GM23338 (cell line): ENCODE measurements around the gene LCLAT1. TPM values are rescaled to one million over a fixed set of nuclear protein-coding genes. Genes with fewer than 3 reads are reported as not detected.

Experiments used
- ATAC-seq: fragments of 200-7000 bp; cut with Tn5 transposase; 3 replicates; pipeline ENCODE4 v1.9.1; 2020
- DNase-seq: peaks from one replicate; pipeline ENCODE4 v3.0.0-alpha.2; 2015; ENCODE audit warnings: low spot score
- H2AFZ ChIP-seq: fragments of 200-600 bp; sonication (generic); 2 replicates; pipeline ENCODE4 v1.8.0; 2016; ENCODE audit warnings: antibody characterized with exemption, mild to moderate bottlenecking, moderate library complexity
- H3F3A ChIP-seq: fragments of 200-600 bp; sonication (generic); replicated peaks from 2 replicates; pipeline ENCODE4 v1.8.0; 2017; ENCODE audit warnings: antibody characterized with exemption, mixed run types, low read depth
- H3K27ac ChIP-seq: fragments of 200-600 bp; sonication (generic); 2 replicates; pipeline ENCODE4 v1.6.1; 2016; ENCODE audit warnings: low read depth
- H3K27me3 ChIP-seq: fragments of 200-600 bp; sonication (generic); 2 replicates; pipeline ENCODE4 v1.8.0; 2016; ENCODE audit warnings: mild to moderate bottlenecking, mixed run types, moderate library complexity; ENCODE audit not compliant: insufficient read depth
- H3K36me3 ChIP-seq: fragments of 200-600 bp; sonication (generic); 2 replicates; pipeline ENCODE4 v1.8.0; 2016; ENCODE audit warnings: mild to moderate bottlenecking; ENCODE audit not compliant: insufficient read depth
- H3K4me1 ChIP-seq: fragments of 200-600 bp; sonication (generic); 2 replicates; pipeline ENCODE4 v1.8.0; 2016; ENCODE audit warnings: mild to moderate bottlenecking, moderate library complexity; ENCODE audit not compliant: insufficient read depth
- H3K4me2 ChIP-seq: fragments of 200-600 bp; sonication (generic); 2 replicates; pipeline ENCODE4 v1.7.1; 2017; ENCODE audit warnings: mixed run types
- H3K4me3 ChIP-seq: fragments of 200-600 bp; sonication (generic); 2 replicates; pipeline ENCODE4 v1.6.1; 2016; ENCODE audit warnings: mixed run types
- H3K79me2 ChIP-seq: fragments of 200-600 bp; sonication (generic); replicated peaks from 2 replicates; pipeline ENCODE4 v1.8.0; 2017; ENCODE audit warnings: mild to moderate bottlenecking; ENCODE audit not compliant: insufficient read depth
- H3K9me2 ChIP-seq: fragments of 200-600 bp; sonication (generic); 2 replicates; pipeline ENCODE4 v1.8.0; 2017; ENCODE audit not compliant: insufficient read depth
- H4K20me1 ChIP-seq: fragments of 200-600 bp; sonication (generic); replicated peaks from 2 replicates; pipeline ENCODE4 v1.8.0; 2017; ENCODE audit warnings: mild to moderate bottlenecking; ENCODE audit not compliant: insufficient read depth
- H3K27ac Mint-ChIP-seq: 2 replicates; pipeline ENCODE4 v1.8.0; 2020; ENCODE audit warnings: inconsistent platforms, mild to moderate bottlenecking, moderate library complexity, mixed read lengths
- H3K27me3 Mint-ChIP-seq: 3 replicates; pipeline ENCODE4 v1.8.0; 2022; ENCODE audit warnings: low read depth, mild to moderate bottlenecking, moderate library complexity, mixed read lengths, inconsistent platforms; ENCODE audit not compliant: insufficient read depth, poor library complexity
- H3K36me3 Mint-ChIP-seq: 3 replicates; pipeline ENCODE4 v1.8.0; 2021; ENCODE audit warnings: low read depth, mild to moderate bottlenecking, inconsistent platforms, moderate library complexity, mixed read lengths
- H3K4me1 Mint-ChIP-seq: 3 replicates; pipeline ENCODE4 v1.8.0; 2020; ENCODE audit warnings: mild to moderate bottlenecking, inconsistent platforms, mixed read lengths
- H3K4me3 Mint-ChIP-seq: 3 replicates; pipeline ENCODE4 v1.8.0; 2021; ENCODE audit warnings: moderate library complexity, mild to moderate bottlenecking, inconsistent platforms, mixed read lengths
- H3K9me3 Mint-ChIP-seq: 3 replicates; pipeline ENCODE4 v1.8.0; 2020; ENCODE audit warnings: moderate library complexity, mild to moderate bottlenecking, inconsistent platforms, mixed read lengths
- CREB1 ChIP-seq: fragments of 250-450 bp; sonication (Bioruptor Pico); IDR thresholded peaks from 2 replicates; pipeline ENCODE4 v1.5.0; 2020; ENCODE audit warnings: low read depth, mild to moderate bottlenecking, moderate library complexity
- CTCF ChIP-seq, 2 experiments: fragments of 200-600 bp in 1 of 2; sonication (generic) in 1 of 2; conservative IDR thresholded peaks; 2 replicates each; pipeline versions ENCODE4 v1.5.1 to v1.6.1; 2016 to 2017; ENCODE audit warnings: antibody characterized with exemption in 2 of 2, low read depth in 2 of 2, mild to moderate bottlenecking in 2 of 2, moderate library complexity in 1 of 2
- NANOG ChIP-seq: IDR thresholded peaks from 2 replicates; pipeline ENCODE4 v1.6.1; 2016; ENCODE audit warnings: antibody characterized with exemption, borderline replicate concordance
- REST ChIP-seq: IDR thresholded peaks from one replicate; pipeline ENCODE4 v1.6.1; 2018; ENCODE audit warnings: antibody characterized with exemption; ENCODE audit not compliant: unreplicated experiment
- ZNF114 ChIP-seq: fragments of 250-450 bp; sonication (Bioruptor Pico); IDR thresholded peaks from 2 replicates; pipeline ENCODE4 v1.5.0; 2020; ENCODE audit warnings: mild to moderate bottlenecking, moderate library complexity
- ZNF462 ChIP-seq: fragments of 250-450 bp; sonication (Bioruptor Pico); IDR thresholded peaks from 2 replicates; pipeline ENCODE4 v1.5.0; 2020; ENCODE audit warnings: mild to moderate bottlenecking, moderate library complexity
- polyA plus RNA-seq: library from polyadenylated mRNA; unstranded; fragments of >200 nt; fragmentation: Nextera tagmentation; extraction: Ambion mirVana; gene quantifications from 2 replicates; pipeline ENCODE4 v1.2.1, GENCODE V29; 2016
- total RNA-seq: library from RNA; depleted of rRNA; stranded (reverse); fragments of >200 nt; shearing (Covaris generic); gene quantifications from 2 replicates; pipeline ENCODE4 v1.2.3, GENCODE V29; 2014

The LCLAT1 gene
- total and polyA plus RNA-seq, 2 experiments from 2014 or later = 11.5 to 30.1 TPM

GRCh38 chr2:30457296-30457695, 10.2 kb downstream of the LCLAT1 start:
- Histone ChIP-seq H4K20me1 (peaks cover 4% of the 10 kb centered on the region), H3K27me3 (no peaks in the 10 kb centered on the region), H3K79me2 (peaks cover 94% of the 10 kb centered on the region), H3K4me2 (peak overlapping the region; percentile 30), H3K4me3 (no peak overlapping the region), H3F3A (no peaks in the 10 kb centered on the region), H3K27ac (peak overlapping the region; percentile 26; the same call in 1 of the 2 replicates), H3K36me3 (no peaks in the 10 kb centered on the region), H3K9me2 (no peaks in the 10 kb centered on the region), H3K4me1 (peaks cover 56% of the 10 kb centered on the region), H2AFZ (no peak overlapping the region)
- H3K27me3 Mint-ChIP-seq = no peaks in the 10 kb centered on the region
- H3K9me3 Mint-ChIP-seq = peaks cover 6% of the 10 kb centered on the region; the same call in 2 of the 3 replicates
- H3K27ac Mint-ChIP-seq = no peak overlapping the region
- H3K4me3 Mint-ChIP-seq = no peak overlapping the region
- H3K36me3 Mint-ChIP-seq = peaks cover 14% of the 10 kb centered on the region; the same call in 2 of the 3 replicates
- H3K4me1 Mint-ChIP-seq = peaks cover 48% of the 10 kb centered on the region
- ATAC-seq (peak; percentile 42; the same call in 2 of the 3 replicates), DNase-seq (peak; percentile 22)
- TF ChIP-seq NANOG (peak; percentile 58; the same call in 1 of the 2 replicates), ZNF462 (CRISPR knock-in tag) (no peak)

GRCh38 chr2:30459140-30459539, 12.1 kb downstream of the LCLAT1 start:
- Mint-ChIP-seq H3K36me3 (peaks cover 14% of the 10 kb centered on the region; the same call in 2 of the 3 replicates), H3K27ac (no peak overlapping the region), H3K4me1 (peaks cover 42% of the 10 kb centered on the region), H3K9me3 (peaks cover 6% of the 10 kb centered on the region; the same call in 2 of the 3 replicates), H3K27me3 (no peaks in the 10 kb centered on the region), H3K4me3 (no peak overlapping the region)
- H4K20me1 ChIP-seq = peaks cover 4% of the 10 kb centered on the region
- DNase-seq (no peak), ATAC-seq (no peak)
- no peak overlapping the region for H3K4me3 ChIP-seq
- H3F3A ChIP-seq = no peaks in the 10 kb centered on the region
- no peaks in the 10 kb centered on the region for H3K27me3 ChIP-seq
- no peak overlapping the region for H2AFZ ChIP-seq
- H3K79me2 ChIP-seq = peaks cover 94% of the 10 kb centered on the region
- peak overlapping the region; percentile 33; the same call in 1 of the 2 replicates for H3K4me2 ChIP-seq
- H3K27ac ChIP-seq = no peak overlapping the region
- peaks cover 48% of the 10 kb centered on the region for H3K4me1 ChIP-seq
- H3K9me2 ChIP-seq = no peaks in the 10 kb centered on the region
- H3K36me3 ChIP-seq = no peaks in the 10 kb centered on the region
- TF ChIP-seq CTCF (conservative IDR thresholded peaks at IDR 0.05; ENCODE audit: low read depth in 2 of 2) (no peak), ZNF114 (CRISPR knock-in tag) (no peak), NANOG (no peak), CREB1 (no peak), REST (no peak)
